SK-N-SH (cell line): ENCODE measurements around the gene ETDC.

Source experiments
- CTCF ChIP-seq: fragments of 200-600 bp; sonication (generic); IDR thresholded peaks from 2 replicates; pipeline ENCODE4 v1.6.1; 2017; ENCODE audit warnings: antibody characterized with exemption, mild to moderate bottlenecking, moderate library complexity
- EP300 ChIP-seq, 2 experiments: IDR thresholded peaks; 2 replicates each; pipeline versions ENCODE4 v1.4.0 to v1.6.1; 2012; ENCODE audit warnings: borderline replicate concordance in 1 of 2, low read depth in 1 of 2, low read length in 1 of 2
- FOSL2 ChIP-seq: IDR thresholded peaks from 2 replicates; pipeline ENCODE4 v1.4.0; 2012; ENCODE audit warnings: low read depth, mild to moderate bottlenecking, moderate library complexity, borderline replicate concordance
- GATA2 ChIP-seq: sonication (generic); formaldehyde crosslinking; IDR thresholded peaks from 2 replicates; pipeline ENCODE4 v1.5.0; 2020; ENCODE audit warnings: mild to moderate bottlenecking, missing genetic modification reagents
- IRF3 ChIP-seq: fragments of 150-350 bp; IDR thresholded peaks from 2 replicates; pipeline ENCODE4 v1.6.1; 2016; ENCODE audit warnings: mild to moderate bottlenecking, low read depth, low read length
- RFX5 ChIP-seq: IDR thresholded peaks from 2 replicates; pipeline ENCODE4 v1.6.1; 2012; ENCODE audit warnings: mild to moderate bottlenecking, improper control_type of control experiment, low read length

GRCh38 chrX:135328421-135329005 is 19.2 kb downstream of the ETDC start:
- TF ChIP-seq EP300 (IDR thresholded peaks at IDR 0.05; ENCODE audit: borderline replicate concordance in 1 of 2, low read depth in 1 of 2, low read length in 1 of 2), result no peak
- no peak for TF ChIP-seq GATA2 (CRISPR knock-in tag)
- no peak for TF ChIP-seq FOSL2
- no peak for TF ChIP-seq IRF3
- TF ChIP-seq RFX5, result no peak
- TF ChIP-seq CTCF, result no peak
